Activated B cell treated with CpG ODN at 0.5 μM for 24 hours (primary cell): ENCODE measurements around the gene BABAM2. TPM values are rescaled to one million over a fixed set of nuclear protein-coding genes. Genes with fewer than 3 reads are reported as not detected.

Source experiments
- ATAC-seq: fragments of 200-7000 bp; cut with Tn5 transposase; one replicate; pipeline ENCODE4 v1.10.0; 2021; ENCODE audit warnings: low read depth, mild to moderate bottlenecking, moderate library complexity
- CTCF ChIA-PET: fragments of 350-600 bp; sonication (Branson Sonifier 250); formaldehyde crosslinking; loops from one replicate; lab custom pipeline; 2021; ENCODE audit warnings: antibody characterized with exemption; lab: Charles Lee
- POLR2A ChIA-PET: fragments of 350-600 bp; sonication (Branson Sonifier 250); formaldehyde crosslinking; loops from one replicate; lab custom pipeline; 2021; ENCODE audit warnings: antibody characterized with exemption; lab: Charles Lee
- DNase-seq: peaks from one replicate; pipeline ENCODE4 v3.0.0; 2022
- H3K27ac Mint-ChIP-seq: one replicate; pipeline ENCODE4 v1.8.0; 2020; ENCODE audit warnings: mixed read lengths
- H3K27me3 Mint-ChIP-seq: one replicate; pipeline ENCODE4 v1.8.0; 2021; ENCODE audit warnings: mixed read lengths
- H3K36me3 Mint-ChIP-seq: one replicate; pipeline ENCODE4 v1.8.0; 2021; ENCODE audit warnings: low read depth, mixed read lengths
- H3K4me1 Mint-ChIP-seq: one replicate; pipeline ENCODE4 v1.8.0; 2021; ENCODE audit warnings: mixed read lengths
- H3K4me3 Mint-ChIP-seq: one replicate; pipeline ENCODE4 v1.8.0; 2020; ENCODE audit warnings: mild to moderate bottlenecking, mixed read lengths
- H3K9me3 Mint-ChIP-seq: one replicate; pipeline ENCODE4 v1.8.0; 2020; ENCODE audit warnings: mixed read lengths
- CTCF ChIP-seq: fragments of 200-600 bp; IDR thresholded peaks from one replicate; pipeline ENCODE4 v1.8.0; 2022; ENCODE audit warnings: antibody characterized with exemption, mild to moderate bottlenecking
- intact Hi-C: fragments of 100-400 bp; cut with micrococcal nuclease; formaldehyde crosslinking; loops from one replicate; pipeline ENCODE4 v1.15.1; 2024
- total RNA-seq: library from RNA; stranded (reverse); gene quantifications from 2 replicates; pipeline ENCODE4 v1.2.3, GENCODE V29; 2022

BABAM2 gene
- total RNA-seq, 1 donor from 2014 or later: 55.6 TPM

GRCh38 chr2:28281739-28282138 is 391.2 kb downstream of the BABAM2 start:
- no peak for TF ChIP-seq CTCF
- DNase-seq (no peak), ATAC-seq (no peak)
- CTCF ChIA-PET: no interaction called here
- intact Hi-C loops: no loop called here
- Mint-ChIP-seq H3K27ac (no peak overlapping the region), H3K9me3 (no peaks in the 10 kb centered on the region), H3K36me3 (peaks cover 27% of the 10 kb centered on the region), H3K4me1 (no peaks in the 10 kb centered on the region), H3K27me3 (no peaks in the 10 kb centered on the region), H3K4me3 (no peak overlapping the region)
- POLR2A ChIA-PET: no interaction called here

DNA sequence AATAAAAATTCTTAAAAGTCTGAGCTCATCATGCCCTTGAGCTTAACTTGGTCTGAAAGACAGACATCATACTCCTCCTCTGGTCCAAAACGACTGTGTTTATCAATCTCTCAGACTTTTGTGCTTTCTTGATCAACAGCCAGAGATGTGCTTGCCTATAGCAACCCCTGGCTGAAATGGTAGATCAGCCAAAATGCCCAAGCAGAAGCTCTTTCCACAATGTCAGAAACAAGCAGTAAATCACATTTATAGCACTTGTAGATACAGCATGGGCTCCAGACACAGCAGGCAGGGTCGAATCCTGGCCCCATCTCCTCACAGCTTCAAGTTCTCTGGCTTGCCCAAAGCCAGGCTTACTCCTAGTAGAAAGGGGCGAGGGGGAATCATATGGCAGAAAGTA is 391.7 kb downstream of the BABAM2 start:
- Mint-ChIP-seq H3K27me3 (no peaks in the 10 kb centered on the region), H3K27ac (no peak overlapping the region), H3K36me3 (peaks cover 27% of the 10 kb centered on the region), H3K4me1 (no peaks in the 10 kb centered on the region), H3K9me3 (no peaks in the 10 kb centered on the region), H3K4me3 (no peak overlapping the region)
- no peak for TF ChIP-seq CTCF
- DNase-seq (no peak), ATAC-seq (no peak)
- CTCF ChIA-PET: no interaction called here
- POLR2A ChIA-PET: no interaction called here
- intact Hi-C loops: no loop called here

DNA sequence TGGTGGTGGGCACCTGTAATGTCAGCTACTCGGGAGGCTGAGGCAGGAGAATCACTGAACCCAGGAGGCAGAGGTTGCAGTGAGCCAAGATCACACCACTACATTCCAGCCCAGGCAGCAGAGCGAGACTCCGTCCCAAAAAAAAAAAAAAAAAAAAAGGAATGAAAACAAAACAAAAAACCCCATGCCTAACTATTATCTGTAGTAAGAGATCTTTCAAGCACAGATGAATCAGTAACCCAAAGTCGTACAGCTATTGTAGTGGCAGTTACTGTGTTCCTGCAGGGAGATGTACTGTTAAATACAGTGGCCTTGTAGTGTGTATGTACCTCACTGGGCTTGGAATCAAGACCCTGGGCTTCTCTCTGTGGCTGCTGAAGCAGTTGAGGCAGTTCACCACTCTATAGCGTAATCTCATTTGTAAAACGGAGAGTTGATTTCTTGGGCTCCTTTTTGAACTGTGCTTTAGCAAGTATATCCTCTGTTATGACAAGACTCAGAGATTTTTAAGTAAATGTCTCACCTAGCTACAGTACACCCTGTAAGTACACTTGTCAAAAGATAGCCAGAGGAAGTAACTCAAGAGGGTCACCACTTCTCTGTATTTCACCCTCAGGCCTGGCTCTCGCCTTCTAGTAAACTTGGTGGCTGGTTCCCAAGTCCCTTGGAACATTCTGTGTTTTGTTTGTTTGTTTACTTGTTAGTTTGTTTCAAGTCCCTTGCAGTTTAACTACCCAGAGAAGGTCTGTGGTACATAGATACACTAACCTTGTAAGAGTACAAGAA is 392.5 kb downstream of the BABAM2 start:
- CTCF ChIA-PET: no interaction called here

DNA sequence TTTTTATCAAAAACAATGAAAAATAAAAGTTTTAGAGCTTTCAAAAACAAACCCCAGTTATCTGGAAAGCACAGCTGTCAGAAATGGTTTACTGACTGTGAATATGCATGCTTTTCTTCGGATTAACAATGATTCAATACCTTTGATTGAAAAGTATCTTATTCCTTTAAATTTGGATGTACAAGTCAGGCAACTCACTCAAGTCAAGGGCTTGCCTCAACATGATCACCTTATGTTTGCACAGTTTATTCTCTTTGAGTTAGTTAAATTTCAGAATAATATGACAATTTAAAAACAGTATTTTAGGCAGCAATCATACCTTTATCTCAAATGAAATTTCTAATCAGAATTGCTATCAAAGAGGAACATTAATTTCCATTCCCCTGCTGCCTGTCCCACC is 393.3 kb downstream of the BABAM2 start:
- DNase-seq: no peak
- Mint-ChIP-seq H3K36me3 (peaks cover 24% of the 10 kb centered on the region), H3K27ac (no peak overlapping the region), H3K4me1 (no peaks in the 10 kb centered on the region), H3K27me3 (no peaks in the 10 kb centered on the region), H3K4me3 (no peak overlapping the region), H3K9me3 (no peaks in the 10 kb centered on the region)
- TF ChIP-seq CTCF: no peak
- POLR2A ChIA-PET: no interaction called here
- intact Hi-C loops: no loop called here
- CTCF ChIA-PET: no interaction called here
- no peak for ATAC-seq

More for the DNA sequence above, 392.5 kb downstream of the BABAM2 start:
- no peak for DNase-seq
- H3K27ac Mint-ChIP-seq: no peak overlapping the region
- no peak for TF ChIP-seq CTCF
- H3K4me1 Mint-ChIP-seq: no peaks in the 10 kb centered on the region
- no peak overlapping the region for H3K4me3 Mint-ChIP-seq
- no peaks in the 10 kb centered on the region for H3K9me3 Mint-ChIP-seq
- H3K36me3 Mint-ChIP-seq: peaks cover 29% of the 10 kb centered on the region
- no peak for ATAC-seq
- intact Hi-C loops: no loop called here
- POLR2A ChIA-PET: no interaction called here
- no peaks in the 10 kb centered on the region for H3K27me3 Mint-ChIP-seq

GRCh38 chr2:28286678-28287077 is 396.1 kb downstream of the BABAM2 start:
- Mint-ChIP-seq H3K27ac (no peak overlapping the region), H3K27me3 (no peaks in the 10 kb centered on the region), H3K4me1 (no peaks in the 10 kb centered on the region), H3K9me3 (no peaks in the 10 kb centered on the region), H3K4me3 (no peak overlapping the region), H3K36me3 (peaks cover 20% of the 10 kb centered on the region)
- ATAC-seq (no peak), DNase-seq (no peak)
- intact Hi-C loops: no loop called here
- POLR2A ChIA-PET: no interaction called here
- CTCF ChIA-PET: no interaction called here
- TF ChIP-seq CTCF: no peak
